SK-N-SH (cell line): ENCODE results near the gene PURA. TPM values are rescaled to one million over a fixed set of nuclear protein-coding genes. Genes with fewer than 3 reads are reported as not detected.

Experiments
- CTCF ChIA-PET: fragments of 300-600, 350-600 bp; formaldehyde crosslinking; extraction: SDS; loops from one replicate; lab custom pipeline; 2021; lab: Yijun Ruan, JAX
- POLR2A ChIA-PET: fragments of 350-600 bp; sonication (Branson Sonifier 250); formaldehyde crosslinking; extraction: SDS; loops from one replicate; lab custom pipeline; 2020; ENCODE audit warnings: antibody characterized with exemption, inconsistent platforms; lab: Yijun Ruan, JAX
- DNase-seq: peaks from one replicate; pipeline ENCODE4 v3.0.0; 2012
- H2AFZ ChIP-seq: fragments of 200-600 bp; sonication (generic); 2 replicates; pipeline ENCODE4 v1.8.1; 2016; ENCODE audit warnings: antibody characterized with exemption, mild to moderate bottlenecking, low read depth
- H3F3A ChIP-seq: fragments of 200-600 bp; sonication (generic); replicated peaks from 2 replicates; pipeline ENCODE3; 2016; ENCODE audit warnings: antibody characterized with exemption, mild to moderate bottlenecking; ENCODE audit not compliant: insufficient read depth
- H3K27ac ChIP-seq, 2 experiments: fragments of 200-500 bp in 1 of 2; fragments of 200-600 bp in 1 of 2; sonication (Bioruptor generic) in 1 of 2; sonication (generic), shearing (Covaris generic) in 1 of 2; 2 replicates each; pipeline versions ENCODE4 v1.5.1 to v1.6.1; 2014 to 2016; ENCODE audit warnings: low read depth in 2 of 2, inconsistent platforms in 1 of 2, low read length in 1 of 2, mild to moderate bottlenecking in 1 of 2, mixed read lengths in 1 of 2
- H3K27me3 ChIP-seq: fragments of 200-600 bp; sonication (generic), shearing (Covaris generic); 2 replicates; pipeline ENCODE4 v1.6.1; 2016; ENCODE audit warnings: mixed run types; ENCODE audit not compliant: insufficient read depth
- H3K36me3 ChIP-seq, 2 experiments: fragments of 200-500 bp in 1 of 2; fragments of 200-600 bp in 1 of 2; sonication (Bioruptor generic) in 1 of 2; sonication (generic) in 1 of 2; replicated peaks in 1 of 2; 2 replicates each; pipeline versions ENCODE3 to v1.5.1; 2014 to 2016; ENCODE audit warnings: low read length in 1 of 2, mild to moderate bottlenecking in 1 of 2; ENCODE audit not compliant: insufficient read depth in 2 of 2, control insufficient read depth in 1 of 2
- H3K4me1 ChIP-seq, 2 experiments: fragments of 200-500 bp in 1 of 2; fragments of 200-600 bp in 1 of 2; sonication (Bioruptor generic) in 1 of 2; sonication (generic), shearing (Covaris generic) in 1 of 2; 2 replicates each; pipeline versions ENCODE4 v1.5.1 to v1.6.1; 2014 to 2016; ENCODE audit warnings: low read depth in 1 of 2, low read length in 1 of 2, mixed run types in 1 of 2; ENCODE audit not compliant: insufficient read depth in 2 of 2, control insufficient read depth in 1 of 2
- H3K4me2 ChIP-seq: fragments of 200-600 bp; sonication (generic), shearing (Covaris generic); 2 replicates; pipeline ENCODE4 v1.6.1; 2017; ENCODE audit warnings: mixed run types
- H3K4me3 ChIP-seq, 2 experiments: fragments of 200-500 bp in 1 of 2; fragments of 200-600 bp in 1 of 2; sonication (Bioruptor generic) in 1 of 2; sonication (generic), shearing (Covaris generic) in 1 of 2; 2 replicates each; pipeline versions ENCODE4 v1.5.1 to v1.8.1; 2014 to 2016; ENCODE audit warnings: low read depth in 2 of 2, inconsistent platforms in 1 of 2, low read length in 1 of 2, mild to moderate bottlenecking in 1 of 2, mixed read lengths in 1 of 2, moderate library complexity in 1 of 2
- H3K79me2 ChIP-seq: fragments of 200-600 bp; sonication (generic); 2 replicates; pipeline ENCODE4 v1.8.1; 2017; ENCODE audit warnings: mild to moderate bottlenecking; ENCODE audit not compliant: insufficient read depth
- H3K9ac ChIP-seq: fragments of 200-600 bp; sonication (generic); 2 replicates; pipeline ENCODE4 v1.6.1; 2017; ENCODE audit warnings: mixed run types
- H3K9me2 ChIP-seq: fragments of 200-600 bp; sonication (generic); 2 replicates; pipeline ENCODE4 v1.6.1; 2017; ENCODE audit warnings: mixed run types
- H3K9me3 ChIP-seq: fragments of 200-600 bp; sonication (generic); 2 replicates; pipeline ENCODE4 v1.6.1; 2017; ENCODE audit warnings: mixed run types, mild to moderate bottlenecking, moderate library complexity
- H4K20me1 ChIP-seq: fragments of 200-600 bp; sonication (generic); 2 replicates; pipeline ENCODE4 v1.6.1; 2017; ENCODE audit warnings: mild to moderate bottlenecking, mixed run types; ENCODE audit not compliant: insufficient read depth
- CHD2 ChIP-seq: fragments of 150-350 bp; IDR thresholded peaks from 2 replicates; pipeline ENCODE4 v1.6.1; 2018; ENCODE audit warnings: low read length; ENCODE audit not compliant: partially characterized antibody
- EP300 ChIP-seq, 2 experiments: IDR thresholded peaks; 2 replicates each; pipeline versions ENCODE4 v1.4.0 to v1.6.1; 2012; ENCODE audit warnings: borderline replicate concordance in 1 of 2, low read depth in 1 of 2, low read length in 1 of 2
- EZH2phosphoT487 ChIP-seq: fragments of 200-600 bp; sonication (generic); IDR thresholded peaks from 2 replicates; pipeline ENCODE4 v1.6.1; 2017; ENCODE audit warnings: low read depth, mixed run types, mild to moderate bottlenecking, antibody characterized with exemption, moderate library complexity, borderline replicate concordance
- JUND ChIP-seq: IDR thresholded peaks from 2 replicates; pipeline ENCODE4 v1.4.0; 2012
- MEF2A ChIP-seq: IDR thresholded peaks from 2 replicates; pipeline ENCODE4 v1.4.0; 2012; ENCODE audit warnings: low read depth, borderline replicate concordance
- NFIC ChIP-seq: IDR thresholded peaks from 2 replicates; pipeline ENCODE4 v1.4.0; 2012; ENCODE audit warnings: borderline replicate concordance
- POLR2AphosphoS5 ChIP-seq: IDR thresholded peaks from 2 replicates; pipeline ENCODE4 v1.6.1; 2012; ENCODE audit warnings: low read depth, low read length
- RAD21 ChIP-seq: IDR thresholded peaks from 2 replicates; pipeline ENCODE4 v1.6.1; 2012; ENCODE audit warnings: mild to moderate bottlenecking, low read length
- RCOR1 ChIP-seq: fragments of 150-350 bp; IDR thresholded peaks from 2 replicates; pipeline ENCODE4 v1.6.1; 2017; ENCODE audit warnings: antibody characterized with exemption, low read length
- RFX5 ChIP-seq: IDR thresholded peaks from 2 replicates; pipeline ENCODE4 v1.6.1; 2012; ENCODE audit warnings: mild to moderate bottlenecking, improper control_type of control experiment, low read length
- SMC3 ChIP-seq: IDR thresholded peaks from 2 replicates; pipeline ENCODE4 v1.6.1; 2012; ENCODE audit warnings: low read depth, low read length, improper control_type of control experiment
- TCF12 ChIP-seq: IDR thresholded peaks from 2 replicates; pipeline ENCODE4 v1.4.0; 2012
- YY1 ChIP-seq: IDR thresholded peaks from 2 replicates; pipeline ENCODE4 v1.4.0; 2012; ENCODE audit warnings: low read depth, mild to moderate bottlenecking
- WGBS: methylation state at CpG from one replicate; pipeline ENCODE4 v1.1.6; 2017; ENCODE audit warnings: low lambda C conversion rate; 5-methylcytosine and 5-hydroxymethylcytosine counted together
- polyA plus RNA-seq, 3 experiments: library from polyadenylated mRNA; depleted of rRNA; stranded (reverse); fragments of >200 nt; gene quantifications; 2 replicates each; pipeline ENCODE4 v1.2.3, GENCODE V29; 2012
- TF ChIP-seq, protein P1 (sequence below): IDR thresholded peaks from 2 replicates; pipeline ENCODE4 v1.4.0; 2012; ENCODE audit warnings: low read depth, borderline replicate concordance
- TF ChIP-seq, protein P2 (sequence below): IDR thresholded peaks from 2 replicates; pipeline ENCODE4 v1.4.0; 2012; ENCODE audit warnings: low read depth
- TF ChIP-seq, protein P3 (sequence below): fragments of 150-350 bp; IDR thresholded peaks from 2 replicates; pipeline ENCODE4 v1.6.1; 2017; ENCODE audit warnings: antibody characterized with exemption, low read length, low read depth, borderline replicate concordance
- TF ChIP-seq, protein P4 (sequence below): IDR thresholded peaks from 2 replicates; pipeline ENCODE4 v1.4.0; 2012; ENCODE audit warnings: low read depth, borderline replicate concordance

PURA gene
- polyA plus RNA-seq, 1 of the 3 experiments (the other 2 are of a cell fraction), result 2.4 TPM

DNA sequence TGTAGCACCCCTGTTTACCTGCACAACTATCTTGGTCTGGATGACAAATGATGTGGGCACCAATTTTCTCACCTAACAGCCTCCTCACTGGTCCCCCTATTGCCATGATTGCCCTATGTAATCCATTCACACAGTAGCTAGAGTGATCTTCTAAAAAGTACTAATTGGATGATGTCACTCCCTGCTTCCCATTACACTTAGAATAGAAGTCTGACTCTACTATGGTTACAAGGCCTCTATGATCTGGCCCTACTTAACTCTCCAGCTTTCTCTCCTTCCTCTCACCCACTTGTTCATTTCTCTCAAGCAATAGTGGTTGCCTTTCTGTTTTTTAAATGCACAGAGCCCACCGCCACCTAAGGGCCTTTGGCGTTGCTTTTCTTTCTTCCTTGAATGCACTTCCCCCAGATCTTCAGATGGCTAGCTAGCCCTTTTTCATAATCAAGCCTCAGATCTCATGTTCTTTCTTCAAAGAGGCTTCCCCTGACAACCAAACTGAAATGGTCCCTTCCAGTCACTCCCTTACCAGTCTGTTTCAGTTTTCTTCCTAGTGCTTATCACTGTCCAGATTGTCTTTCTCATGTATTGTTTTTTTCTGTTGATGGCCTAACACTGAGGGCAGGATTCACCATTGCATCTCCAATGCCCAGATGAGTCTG, 20.5 kb downstream of the PURA start:
- TF ChIP-seq EP300 (IDR thresholded peaks at IDR 0.05; ENCODE audit: borderline replicate concordance in 1 of 2, low read depth in 1 of 2, low read length in 1 of 2), result no peak
- TF ChIP-seq EZH2phosphoT487, result no peak
- no peak for TF ChIP-seq JUND
- TF ChIP-seq, protein P1, sequence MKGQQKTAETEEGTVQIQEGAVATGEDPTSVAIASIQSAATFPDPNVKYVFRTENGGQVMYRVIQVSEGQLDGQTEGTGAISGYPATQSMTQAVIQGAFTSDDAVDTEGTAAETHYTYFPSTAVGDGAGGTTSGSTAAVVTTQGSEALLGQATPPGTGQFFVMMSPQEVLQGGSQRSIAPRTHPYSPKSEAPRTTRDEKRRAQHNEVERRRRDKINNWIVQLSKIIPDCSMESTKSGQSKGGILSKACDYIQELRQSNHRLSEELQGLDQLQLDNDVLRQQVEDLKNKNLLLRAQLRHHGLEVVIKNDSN, result no peak
- no peak for TF ChIP-seq SMC3
- no peak for TF ChIP-seq RCOR1
- TF ChIP-seq CHD2, result no peak
- TF ChIP-seq, protein P2, sequence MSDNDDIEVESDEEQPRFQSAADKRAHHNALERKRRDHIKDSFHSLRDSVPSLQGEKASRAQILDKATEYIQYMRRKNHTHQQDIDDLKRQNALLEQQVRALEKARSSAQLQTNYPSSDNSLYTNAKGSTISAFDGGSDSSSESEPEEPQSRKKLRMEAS, result no peak
- TF ChIP-seq RFX5, result no peak
- no peaks in the 10 kb centered on the region for H4K20me1 ChIP-seq
- H2AFZ ChIP-seq, result no peak overlapping the region
- WGBS, result 93% methylated on average over 2 of the region's 2 CpGs
- peaks cover 8% of the 10 kb centered on the region for H3F3A ChIP-seq
- peaks cover 0 to 15% of the 10 kb centered on the region in 2 experiments; a peak in 2 of 4 replicates for H3K4me1 ChIP-seq
- ChIA-PET POLR2A (interaction anchor here (0.5 kb wide), 1 partner anchor 38 kb away, joined by 6 read pairs; no protein-coding TSS in a partner anchor), CTCF (interaction anchor here (0.8 to 5.7 kb wide), 6 partner anchors 11 to 25 kb away, joined by 3 to 63 read pairs (median 4); no protein-coding TSS in a partner anchor)
- DNase-seq, result no peak
- H3K4me2 ChIP-seq, result no peak overlapping the region
- H3K9ac ChIP-seq, result no peak overlapping the region
- H3K79me2 ChIP-seq, result peaks cover 7% of the 10 kb centered on the region; the same call in 1 of the 2 replicates
- H3K9me2 ChIP-seq, result no peaks in the 10 kb centered on the region
- H3K27ac ChIP-seq, result no peak overlapping the region
- no peaks in the 10 kb centered on the region for H3K36me3 ChIP-seq
- no peak overlapping the region for H3K4me3 ChIP-seq
- H3K27me3 ChIP-seq, result no peaks in the 10 kb centered on the region
- H3K9me3 ChIP-seq, result no peaks in the 10 kb centered on the region

DNA sequence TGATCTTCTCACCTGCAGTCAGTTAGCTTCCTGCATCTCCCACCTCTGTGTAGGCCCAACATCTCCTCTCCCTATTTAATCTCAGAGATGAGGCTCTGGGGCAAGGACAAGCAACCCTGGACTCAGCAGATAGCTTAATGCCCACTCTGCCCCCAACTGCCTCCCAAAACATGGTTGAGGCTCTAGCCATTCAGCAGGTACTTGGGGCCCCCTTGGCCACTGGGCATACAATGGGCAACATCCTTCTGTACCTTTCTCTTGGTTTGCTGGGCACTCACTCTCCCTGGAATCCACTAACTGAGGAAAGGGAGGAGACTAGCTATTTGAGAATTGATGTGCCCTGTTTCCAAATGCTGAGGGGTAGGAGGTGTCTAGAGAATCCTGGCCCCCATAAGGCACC, 21.2 kb downstream of the PURA start:
- POLR2A ChIA-PET, result no interaction called here
- Histone ChIP-seq H3K4me3 (no peak overlapping the region), H3K27me3 (no peaks in the 10 kb centered on the region), H3K9me2 (no peaks in the 10 kb centered on the region), H3F3A (peaks cover 8% of the 10 kb centered on the region), H4K20me1 (no peaks in the 10 kb centered on the region), H3K79me2 (peaks cover 7% of the 10 kb centered on the region; the same call in 1 of the 2 replicates), H3K4me2 (no peak overlapping the region), H3K36me3 (no peaks in the 10 kb centered on the region), H2AFZ (no peak overlapping the region), H3K27ac (no peak overlapping the region), H3K9ac (no peak overlapping the region), H3K4me1 (peaks cover 0 to 15% of the 10 kb centered on the region in 2 experiments; a peak in 2 of 4 replicates), H3K9me3 (no peaks in the 10 kb centered on the region)
- no peak for DNase-seq
- no peak for TF ChIP-seq RFX5
- TF ChIP-seq EZH2phosphoT487, result no peak
- TF ChIP-seq, protein P1, result no peak
- TF ChIP-seq, protein P2, result no peak
- no peak for TF ChIP-seq POLR2AphosphoS5
- no peak for TF ChIP-seq TCF12
- TF ChIP-seq EP300 (IDR thresholded peaks at IDR 0.05; ENCODE audit: borderline replicate concordance in 1 of 2, low read depth in 1 of 2, low read length in 1 of 2), result no peak
- TF ChIP-seq MEF2A, result no peak
- TF ChIP-seq, protein P3, sequence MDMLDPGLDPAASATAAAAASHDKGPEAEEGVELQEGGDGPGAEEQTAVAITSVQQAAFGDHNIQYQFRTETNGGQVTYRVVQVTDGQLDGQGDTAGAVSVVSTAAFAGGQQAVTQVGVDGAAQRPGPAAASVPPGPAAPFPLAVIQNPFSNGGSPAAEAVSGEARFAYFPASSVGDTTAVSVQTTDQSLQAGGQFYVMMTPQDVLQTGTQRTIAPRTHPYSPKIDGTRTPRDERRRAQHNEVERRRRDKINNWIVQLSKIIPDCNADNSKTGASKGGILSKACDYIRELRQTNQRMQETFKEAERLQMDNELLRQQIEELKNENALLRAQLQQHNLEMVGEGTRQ, result no peak
- TF ChIP-seq, protein P4, sequence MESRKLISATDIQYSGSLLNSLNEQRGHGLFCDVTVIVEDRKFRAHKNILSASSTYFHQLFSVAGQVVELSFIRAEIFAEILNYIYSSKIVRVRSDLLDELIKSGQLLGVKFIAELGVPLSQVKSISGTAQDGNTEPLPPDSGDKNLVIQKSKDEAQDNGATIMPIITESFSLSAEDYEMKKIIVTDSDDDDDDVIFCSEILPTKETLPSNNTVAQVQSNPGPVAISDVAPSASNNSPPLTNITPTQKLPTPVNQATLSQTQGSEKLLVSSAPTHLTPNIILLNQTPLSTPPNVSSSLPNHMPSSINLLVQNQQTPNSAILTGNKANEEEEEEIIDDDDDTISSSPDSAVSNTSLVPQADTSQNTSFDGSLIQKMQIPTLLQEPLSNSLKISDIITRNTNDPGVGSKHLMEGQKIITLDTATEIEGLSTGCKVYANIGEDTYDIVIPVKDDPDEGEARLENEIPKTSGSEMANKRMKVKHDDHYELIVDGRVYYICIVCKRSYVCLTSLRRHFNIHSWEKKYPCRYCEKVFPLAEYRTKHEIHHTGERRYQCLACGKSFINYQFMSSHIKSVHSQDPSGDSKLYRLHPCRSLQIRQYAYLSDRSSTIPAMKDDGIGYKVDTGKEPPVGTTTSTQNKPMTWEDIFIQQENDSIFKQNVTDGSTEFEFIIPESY, result no peak
- no peak for TF ChIP-seq SMC3
- no peak for TF ChIP-seq YY1
- TF ChIP-seq NFIC, result no peak
- no peak for TF ChIP-seq RAD21
- CTCF ChIA-PET, result interaction anchor here (0.8 to 5.7 kb wide), 4 partner anchors 10 to 166 kb away, joined by 3 to 63 read pairs (median 4); no protein-coding TSS in a partner anchor
